ENCODE measurements around the gene ZC3HAV1L. TPM values are rescaled to one million over a fixed set of nuclear protein-coding genes. Genes with fewer than 3 reads are reported as not detected.
A peak's percentile ranks its signal among the peaks of the same experiment; 100 is the strongest.

Gene ZC3HAV1L
- total RNA-seq, 1 donor from 2014 or later = 1.8 TPM

- ATAC-seq (ENCODE audit: low read depth) = no peak
- peaks cover 7% of the 10 kb centered on the region for H3K36me3 Mint-ChIP-seq (ENCODE audit: low read depth)
- no peak for DNase-seq
- H3K4me1 Mint-ChIP-seq = peaks cover 27% of the 10 kb centered on the region
- no peak overlapping the region for H3K4me3 Mint-ChIP-seq
- POLR2A ChIA-PET = no interaction called here
- no peak overlapping the region for H3K27ac Mint-ChIP-seq
- H3K9me3 Mint-ChIP-seq = no peaks in the 10 kb centered on the region
- intact Hi-C loops (cut with micrococcal nuclease) = no loop called here
- no peaks in the 10 kb centered on the region for H3K27me3 Mint-ChIP-seq
- no peak for TF ChIP-seq CTCF (IDR thresholded peaks at IDR 0.05)
- CTCF ChIA-PET = no interaction called here
Observed at GRCh38 chr7:139038691-139039090, 2.8 kb upstream of the ZC3HAV1L start.

GRCh38 chr7:139036901-139037300 lies 1.1 kb upstream of the ZC3HAV1L start:
- POLR2A ChIA-PET = interaction anchor here (0.6 kb wide), 1 partner anchor 632 kb away, joined by 3 read pairs; no protein-coding TSS in a partner anchor
- ATAC-seq (ENCODE audit: low read depth) = no peak

GRCh38 chr7:139034855-139035585 lies 822 bp downstream of the ZC3HAV1L start:
- CTCF ChIA-PET = no interaction called here
- Mint-ChIP-seq H3K27me3 (no peaks in the 10 kb centered on the region), H3K36me3 (ENCODE audit: low read depth) (no peaks in the 10 kb centered on the region), H3K9me3 (no peaks in the 10 kb centered on the region), H3K4me1 (peaks cover 10% of the 10 kb centered on the region), H3K27ac (no peak overlapping the region), H3K4me3 (peak overlapping the region; percentile 81)
- DNase-seq (no peak), ATAC-seq (ENCODE audit: low read depth) (peak; percentile 47)
- POLR2A ChIA-PET = interaction anchor here (0.8 to 2.1 kb wide), 2 partner anchors 10 to 77 kb away, joined by 3 to 6 read pairs; no protein-coding TSS in a partner anchor
- intact Hi-C loops (cut with micrococcal nuclease) = loop anchor here (2.0 kb wide), 1 partner anchor 52 kb away; no protein-coding TSS in a partner anchor
- TF ChIP-seq CTCF (IDR thresholded peaks at IDR 0.05) = no peak

More at GRCh38 chr7:139036901-139037300, 1.1 kb upstream of the ZC3HAV1L start:
- TF ChIP-seq CTCF (IDR thresholded peaks at IDR 0.05) = no peak
- Mint-ChIP-seq H3K27ac (no peak overlapping the region), H3K4me3 (no peak overlapping the region), H3K9me3 (no peaks in the 10 kb centered on the region), H3K4me1 (peaks cover 19% of the 10 kb centered on the region), H3K27me3 (no peaks in the 10 kb centered on the region), H3K36me3 (ENCODE audit: low read depth) (no peaks in the 10 kb centered on the region)
- DNase-seq = no peak
- CTCF ChIA-PET = no interaction called here
- intact Hi-C loops (cut with micrococcal nuclease) = no loop called here

- H3K4me1 Mint-ChIP-seq = peaks cover 10% of the 10 kb centered on the region
- intact Hi-C loops (cut with micrococcal nuclease) = loop anchor here (2.0 kb wide), 1 partner anchor 52 kb away; no protein-coding TSS in a partner anchor
- POLR2A ChIA-PET = interaction anchor here (0.8 to 2.1 kb wide), 2 partner anchors 11 to 78 kb away, joined by 3 to 6 read pairs; no protein-coding TSS in a partner anchor
- no peaks in the 10 kb centered on the region for H3K36me3 Mint-ChIP-seq (ENCODE audit: low read depth)
- ATAC-seq (ENCODE audit: low read depth) (no peak), DNase-seq (no peak)
- H3K27me3 Mint-ChIP-seq = no peaks in the 10 kb centered on the region
- no peak for TF ChIP-seq CTCF (IDR thresholded peaks at IDR 0.05)
- CTCF ChIA-PET = no interaction called here
- no peaks in the 10 kb centered on the region for H3K9me3 Mint-ChIP-seq
- H3K27ac Mint-ChIP-seq = no peak overlapping the region
- H3K4me3 Mint-ChIP-seq = peak overlapping the region; percentile 81
Observed at GRCh38 chr7:139034336-139034735, 1.5 kb downstream of the ZC3HAV1L start.

- no peak overlapping the region for H3K4me3 Mint-ChIP-seq
- H3K9me3 Mint-ChIP-seq = no peaks in the 10 kb centered on the region
- H3K4me1 Mint-ChIP-seq = peaks cover 10% of the 10 kb centered on the region
- ATAC-seq (ENCODE audit: low read depth) (no peak), DNase-seq (no peak)
- CTCF ChIA-PET = interaction anchor here (0.7 kb wide), 1 partner anchor 15 kb away, joined by 4 read pairs; no protein-coding TSS in a partner anchor
- H3K36me3 Mint-ChIP-seq (ENCODE audit: low read depth) = no peaks in the 10 kb centered on the region
- no peaks in the 10 kb centered on the region for H3K27me3 Mint-ChIP-seq
- TF ChIP-seq CTCF (IDR thresholded peaks at IDR 0.05) = no peak
- intact Hi-C loops (cut with micrococcal nuclease) = loop anchor here (2.0 kb wide), 1 partner anchor 51 kb away; no protein-coding TSS in a partner anchor
- POLR2A ChIA-PET = interaction anchor here (2.1 kb wide), 1 partner anchor 12 kb away, joined by 6 read pairs; no protein-coding TSS in a partner anchor
- no peak overlapping the region for H3K27ac Mint-ChIP-seq
Observed at GRCh38 chr7:139033346-139034114, 2.3 kb downstream of the ZC3HAV1L start.

Measured in activated B cell treated with CpG ODN at 0.5 μM for 24 hours (primary cell).